GM12873 (cell line): ENCODE data around the gene CENPVL3.

Experiments used
- CTCF ChIP-seq: IDR thresholded peaks from 2 replicates; pipeline ENCODE4 v1.5.1; 2012; ENCODE audit warnings: low read depth, mild to moderate bottlenecking, moderate library complexity, low read length, control low read depth; ENCODE audit not compliant: insufficient read depth; ENCODE audit errors: missing control alignments

The CENPVL3 gene

DNA sequence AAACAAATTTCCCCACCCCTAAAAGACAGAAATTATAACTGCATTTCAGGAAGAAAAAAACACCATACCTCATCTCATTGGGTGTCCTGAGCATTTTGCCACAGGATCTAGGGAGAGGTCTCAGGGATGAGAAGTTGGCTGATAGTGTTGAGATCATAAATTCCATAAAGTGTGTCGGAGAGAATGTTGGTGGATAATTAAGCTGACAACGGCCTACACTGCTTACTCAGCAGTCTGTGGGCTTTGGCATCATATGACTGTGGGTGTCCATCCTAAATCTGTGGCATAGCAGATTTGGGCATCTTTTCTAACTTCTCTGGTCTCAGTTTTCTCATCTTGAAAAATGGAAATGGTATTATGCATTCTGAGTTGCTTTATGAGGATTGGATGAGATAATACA, 12.3 kb downstream of the CENPVL3 start:
- TF ChIP-seq CTCF = no peak

GRCh38 chrX:51598899-51599298, 19.8 kb downstream of the CENPVL3 start:
- no peak for TF ChIP-seq CTCF

DNA sequence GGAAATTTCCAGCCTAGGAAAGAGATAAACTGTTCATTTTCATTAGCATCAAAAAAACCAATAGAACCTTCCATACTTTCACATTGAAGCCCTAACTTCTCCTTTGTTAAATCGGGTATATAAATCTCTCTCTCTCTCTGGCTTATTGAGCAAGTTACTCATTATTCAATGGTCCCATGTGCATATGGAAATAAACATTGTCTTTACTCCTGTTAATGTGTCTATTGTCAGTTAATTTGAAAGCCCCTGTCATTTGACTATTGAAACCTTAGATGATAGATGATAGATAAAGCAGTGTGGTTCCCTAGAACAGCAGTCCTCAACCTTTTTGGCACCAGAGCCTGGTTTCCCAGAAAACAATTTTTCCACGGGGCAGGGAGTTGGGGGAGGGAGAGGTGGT, 46.8 kb downstream of the CENPVL3 start:
- no peak for TF ChIP-seq CTCF

- no peak for TF ChIP-seq CTCF
Observed at GRCh38 chrX:51569561-51569960, 49.2 kb downstream of the CENPVL3 start.

DNA sequence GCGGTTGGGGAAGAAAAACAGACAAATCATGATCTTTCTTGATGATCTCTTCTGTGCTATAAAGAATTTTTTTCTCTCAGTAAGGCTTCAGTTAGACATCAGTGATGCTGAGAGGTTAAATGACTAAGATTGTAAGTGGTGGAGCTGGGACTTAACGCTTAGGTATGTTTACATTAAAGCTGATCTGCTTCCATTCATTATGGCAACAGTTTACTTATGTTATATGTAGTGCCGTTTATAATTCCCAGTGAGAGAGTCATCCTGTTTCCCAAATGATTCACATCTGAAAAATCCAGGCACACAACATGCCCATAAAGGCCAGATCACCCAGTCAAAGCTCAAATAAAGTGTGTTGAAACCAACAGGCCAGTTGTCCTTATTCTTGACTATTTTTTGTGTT, 50.1 kb downstream of the CENPVL3 start:
- no peak for TF ChIP-seq CTCF
